H1 (cell line): ENCODE data around the gene P3H1. TPM values are rescaled to one million over a fixed set of nuclear protein-coding genes. Genes with fewer than 3 reads are reported as not detected.

Experiments
- BACH1 ChIP-seq: IDR thresholded peaks from 2 replicates; pipeline ENCODE4 v1.6.1; 2012; ENCODE audit warnings: low read length, improper control_type of control experiment
- CBX5 ChIP-seq: fragments of 300-800, 300-1000 bp; sonication (generic); IDR thresholded peaks from 2 replicates; pipeline ENCODE4 v1.7.1; 2016; ENCODE audit warnings: antibody characterized with exemption, low read length, low read depth
- CHD1 ChIP-seq: IDR thresholded peaks from 2 replicates; pipeline ENCODE4 v1.6.1; 2012; ENCODE audit warnings: low read depth, low read length, improper control_type of control experiment
- EP300 ChIP-seq, 2 experiments: IDR thresholded peaks; 1 replicate in 1 of 2; 2 replicates in 1 of 2; pipeline ENCODE4 v1.6.1; 2011 to 2012; ENCODE audit warnings: low read depth in 2 of 2, low read length in 2 of 2, mild to moderate bottlenecking in 2 of 2, borderline replicate concordance in 1 of 2, inconsistent platforms in 1 of 2, moderate library complexity in 1 of 2
- GABPA ChIP-seq: IDR thresholded peaks from 2 replicates; pipeline ENCODE4 v1.6.1; 2011; ENCODE audit warnings: mild to moderate bottlenecking, low read length, moderate library complexity, borderline replicate concordance; ENCODE audit not compliant: insufficient read depth
- HDAC2 ChIP-seq, 2 experiments: fragments of 300-600 bp in 1 of 2; sonication (generic) in 1 of 2; IDR thresholded peaks; 2 replicates each; pipeline ENCODE4 v1.6.1; 2011 to 2012; ENCODE audit warnings: low read depth in 2 of 2, low read length in 2 of 2, mild to moderate bottlenecking in 2 of 2, moderate library complexity in 2 of 2, borderline replicate concordance in 1 of 2, inconsistent platforms in 1 of 2
- HDAC6 ChIP-seq: IDR thresholded peaks from one replicate; pipeline ENCODE4 v1.7.1; 2012; ENCODE audit warnings: low read depth, mild to moderate bottlenecking, inconsistent platforms, low read length, moderate library complexity
- KDM4A ChIP-seq: IDR thresholded peaks from one replicate; pipeline ENCODE4 v1.7.1; 2012; ENCODE audit warnings: low read depth, mild to moderate bottlenecking, moderate library complexity, low read length, inconsistent platforms; ENCODE audit not compliant: severe bottlenecking
- KDM5A ChIP-seq: fragments of 200-600 bp; IDR thresholded peaks from 2 replicates; pipeline ENCODE4 v1.7.1; 2012; ENCODE audit warnings: mild to moderate bottlenecking, low read length, inconsistent platforms, mixed read lengths
- MAFK ChIP-seq: IDR thresholded peaks from 2 replicates; pipeline ENCODE4 v1.6.1; 2012; ENCODE audit warnings: low read depth, mild to moderate bottlenecking, improper control_type of control experiment, low read length
- NANOG ChIP-seq: IDR thresholded peaks from 2 replicates; pipeline ENCODE4 v1.6.1; 2011; ENCODE audit warnings: low read length, low read depth, mild to moderate bottlenecking, inconsistent platforms; ENCODE audit not compliant: insufficient read depth, poor library complexity, severe bottlenecking
- POU5F1 ChIP-seq: IDR thresholded peaks from 2 replicates; pipeline ENCODE4 v1.6.1; 2011; ENCODE audit warnings: low read depth, mild to moderate bottlenecking, low read length, moderate library complexity
- RAD21 ChIP-seq, 2 experiments: IDR thresholded peaks in 1 of 2; conservative IDR thresholded peaks in 1 of 2; 2 replicates each; pipeline ENCODE4 v1.6.1; 2011; ENCODE audit warnings: low read depth in 2 of 2, low read length in 2 of 2, improper control_type of control experiment in 1 of 2, inconsistent platforms in 1 of 2, mild to moderate bottlenecking in 1 of 2, moderate library complexity in 1 of 2
- RXRA ChIP-seq: IDR thresholded peaks from 2 replicates; pipeline ENCODE4 v1.6.1; 2011; ENCODE audit warnings: low read depth, mild to moderate bottlenecking, low read length, moderate library complexity; ENCODE audit not compliant: insufficient read depth
- SAP30 ChIP-seq: fragments of 300-600 bp; sonication (generic); IDR thresholded peaks from 2 replicates; pipeline ENCODE4 v1.7.1; 2012; ENCODE audit warnings: low read length, moderate library complexity, mild to moderate bottlenecking, inconsistent platforms; ENCODE audit not compliant: insufficient read depth, insufficient replicate concordance
- SIRT6 ChIP-seq: IDR thresholded peaks from one replicate; pipeline ENCODE4 v1.7.1; 2012; ENCODE audit warnings: low read length, inconsistent platforms
- SIX5 ChIP-seq: IDR thresholded peaks from 2 replicates; pipeline ENCODE4 v1.6.1; 2011; ENCODE audit warnings: mild to moderate bottlenecking, low read depth, low read length
- SP1 ChIP-seq: IDR thresholded peaks from 2 replicates; pipeline ENCODE4 v1.6.1; 2011; ENCODE audit warnings: low read depth, low read length
- SP2 ChIP-seq: IDR thresholded peaks from 2 replicates; pipeline ENCODE4 v1.6.1; 2012; ENCODE audit warnings: mild to moderate bottlenecking, low read length, inconsistent platforms
- SUZ12 ChIP-seq: fragments of 200-600 bp; sonication (generic); IDR thresholded peaks from 2 replicates; pipeline ENCODE4 v1.6.1; 2012; ENCODE audit warnings: mild to moderate bottlenecking, inconsistent platforms, low read length, moderate library complexity, mixed read lengths
- TAF1 ChIP-seq: IDR thresholded peaks from 2 replicates; pipeline ENCODE4 v1.6.1; 2011; ENCODE audit warnings: mild to moderate bottlenecking, low read depth, low read length
- TAF7 ChIP-seq: optimal IDR thresholded peaks from 2 replicates; pipeline ENCODE3; 2011; ENCODE audit warnings: low read depth, mild to moderate bottlenecking, inconsistent platforms, low read length, moderate library complexity, borderline replicate concordance
- TEAD4 ChIP-seq: IDR thresholded peaks from 2 replicates; pipeline ENCODE4 v1.6.1; 2012; ENCODE audit warnings: low read depth, low read length, inconsistent platforms, mixed read lengths
- ZNF274 ChIP-seq: IDR thresholded peaks from 2 replicates; pipeline ENCODE4 v1.7.0; 2012; ENCODE audit warnings: low read length, borderline replicate concordance; ENCODE audit errors: extremely low read depth
- polyA plus RNA-seq, 7 experiments: library from polyadenylated mRNA; depleted of rRNA in 3 of 7; stranded (reverse) in 5 of 7; unstranded in 2 of 7; fragments of >200 nt in 5 of 7; fragments of 200-250 nt in 2 of 7; gene quantifications; 1 replicate in 5 of 7; 2 replicates in 1 of 7; 4 replicates in 1 of 7; pipeline versions ENCODE4 v1.2.1 to v1.2.3, GENCODE V29; 2011 to 2013; ENCODE audit warnings: missing spikeins in 2 of 7, mixed read lengths in 2 of 7
- total RNA-seq: library from RNA; stranded (reverse); fragmentation: NEBNext Ultra II Directional; extraction: Animal tissue kit (Norgen Biotek cat#: 25700); gene quantifications from 2 replicates; pipeline ENCODE4 v1.2.1, GENCODE V29; 2021

P3H1 gene
- total and polyA plus RNA-seq, 2 of the 8 experiments (the other 6 are each of a cell fraction or from before 2014, with no cell fraction given) = 58.4 to 87.5 TPM

DNA sequence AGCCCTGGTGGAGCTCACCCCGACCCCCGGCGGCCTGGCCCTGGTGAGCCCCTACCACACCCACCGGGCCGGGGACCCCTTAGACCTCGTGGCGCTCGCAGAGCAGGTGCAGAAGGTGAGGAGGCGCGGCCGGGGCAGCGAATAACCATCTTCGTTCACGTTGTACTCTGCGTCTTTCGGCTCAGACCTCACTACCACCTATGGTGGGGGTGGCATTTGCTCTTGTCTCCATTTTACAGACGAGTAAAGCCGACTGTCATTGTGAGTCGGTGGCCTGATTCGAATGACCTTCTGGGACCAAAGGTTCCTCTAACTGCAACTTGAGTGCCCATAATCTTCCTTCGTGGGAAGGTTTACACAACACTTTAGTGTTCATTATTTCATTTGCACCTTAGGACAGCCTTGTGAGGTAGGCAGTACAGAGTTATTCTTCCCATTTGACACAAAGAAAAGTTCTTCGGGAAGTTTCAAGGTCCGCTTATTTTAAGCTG, 727 bp upstream of the P3H1 start (continued):
- TF ChIP-seq TEAD4 (no peak), KDM5A (0 out of 2 replicates have a peak, but pooled peaks have one; percentile 35), KDM4A (no peak), SIRT6 (no peak), POU5F1 (no peak), HDAC6 (no peak), SAP30 (peak; percentile 38), CHD1 (no peak), TAF7 (no peak), GABPA (no peak), ZNF274 (no peak), HDAC2 (IDR thresholded peaks at IDR 0.05; ENCODE audit: borderline replicate concordance in 1 of 2, low read depth in 2 of 2, low read length in 2 of 2) (peak in 1 of 2 experiments; percentile 9; a peak in 1 of 4 replicates), TAF1 (peak; percentile 2; the same call in 1 of the 2 replicates), BACH1 (no peak), SP2 (no peak), RXRA (no peak), SP1 (no peak), RAD21 (IDR thresholded peaks at IDR 0.05 in 1 of 2, conservative IDR thresholded peaks at IDR 0.05 in 1 of 2; ENCODE audit: low read depth in 2 of 2, low read length in 2 of 2) (no peak), SUZ12 (no peak), EP300 (IDR thresholded peaks at IDR 0.05; ENCODE audit: borderline replicate concordance in 1 of 2, low read depth in 2 of 2, low read length in 2 of 2) (no peak), NANOG (no peak), SIX5 (no peak), MAFK (no peak), CBX5 (no peak)
